Mesendoderm (in vitro differentiated cells): ENCODE measurements around the gene ADGRV1.

Experiments
- DNase-seq: peaks from one replicate; pipeline ENCODE4 v3.0.0; 2013
- H2AK5ac ChIP-seq: 2 replicates; pipeline ENCODE4 v1.6.1; 2013; ENCODE audit warnings: low read length, inconsistent platforms
- H2BK120ac ChIP-seq: 2 replicates; pipeline ENCODE4 v1.6.1; 2013; ENCODE audit warnings: low read depth, mild to moderate bottlenecking, low read length, moderate library complexity, mixed read lengths
- H2BK15ac ChIP-seq: replicated peaks from 2 replicates; pipeline ENCODE4 v1.6.1; 2013; ENCODE audit warnings: low read depth, mild to moderate bottlenecking, moderate library complexity
- H2BK5ac ChIP-seq: 2 replicates; pipeline ENCODE4 v1.6.1; 2013; ENCODE audit warnings: low read length, inconsistent platforms
- H3K18ac ChIP-seq: 2 replicates; pipeline ENCODE4 v1.6.1; 2013; ENCODE audit warnings: mild to moderate bottlenecking, low read length, mixed read lengths
- H3K23ac ChIP-seq: one replicate; pipeline ENCODE4 v1.6.1; 2013; ENCODE audit warnings: low read length
- H3K27ac ChIP-seq: 2 replicates; pipeline ENCODE4 v1.5.1; 2013; ENCODE audit warnings: low read depth, mild to moderate bottlenecking, inconsistent platforms, low read length, moderate library complexity
- H3K27me3 ChIP-seq: 2 replicates; pipeline ENCODE4 v1.6.1; 2013; ENCODE audit warnings: low read length, control low read depth, mild to moderate bottlenecking, inconsistent platforms; ENCODE audit not compliant: insufficient read depth, poor library complexity
- H3K36me3 ChIP-seq: 2 replicates; pipeline ENCODE4 v1.6.1; 2013; ENCODE audit warnings: low read length, inconsistent platforms; ENCODE audit not compliant: control insufficient read depth, insufficient read depth
- H3K4ac ChIP-seq: one replicate; pipeline ENCODE4 v1.6.1; 2013; ENCODE audit warnings: low read depth, mild to moderate bottlenecking, low read length, moderate library complexity
- H3K4me1 ChIP-seq: 2 replicates; pipeline ENCODE4 v1.6.1; 2013; ENCODE audit warnings: low read depth, low read length, inconsistent platforms; ENCODE audit not compliant: control insufficient read depth
- H3K4me2 ChIP-seq: 2 replicates; pipeline ENCODE4 v1.6.1; 2013; ENCODE audit warnings: low read length
- H3K4me3 ChIP-seq: 2 replicates; pipeline ENCODE4 v1.5.1; 2013; ENCODE audit warnings: mild to moderate bottlenecking, low read length
- H3K56ac ChIP-seq: one replicate; pipeline ENCODE4 v1.6.1; 2013; ENCODE audit warnings: low read length
- H3K79me1 ChIP-seq: 2 replicates; pipeline ENCODE4 v1.6.1; 2013; ENCODE audit warnings: low read length, inconsistent platforms
- H3K79me2 ChIP-seq: 2 replicates; pipeline ENCODE4 v1.6.1; 2013; ENCODE audit warnings: mild to moderate bottlenecking, low read length; ENCODE audit not compliant: control insufficient read depth, insufficient read depth
- H3K9ac ChIP-seq: 2 replicates; pipeline ENCODE4 v1.6.1; 2013; ENCODE audit warnings: low read length, inconsistent platforms
- H4K5ac ChIP-seq: one replicate; pipeline ENCODE4 v1.6.1; 2013; ENCODE audit warnings: low read length
- H4K8ac ChIP-seq: one replicate; pipeline ENCODE4 v1.6.1; 2013; ENCODE audit warnings: low read depth, mild to moderate bottlenecking, control low read depth, low read length, moderate library complexity
- WGBS: extraction: QIAGEN DNeasy Blood & Tissue Kit; methylation state at CpG from one replicate; pipeline ENCODE4 v1.1.7; 2013; ENCODE audit warnings: low lambda C conversion rate, missing lambda C conversion rate; ENCODE audit not compliant: insufficient coverage; ENCODE audit errors: extremely low coverage; 5-methylcytosine and 5-hydroxymethylcytosine counted together

ADGRV1 gene

GRCh38 chr5:90878549-90879196, 320.1 kb downstream of the ADGRV1 start:
- Histone ChIP-seq H3K56ac (no peak overlapping the region), H3K9ac (no peak overlapping the region), H3K27ac (no peak overlapping the region), H3K27me3 (no peaks in the 10 kb centered on the region), H3K4me3 (no peak overlapping the region), H2AK5ac (no peak overlapping the region), H3K79me2 (no peaks in the 10 kb centered on the region), H4K8ac (no peak overlapping the region), H3K4me1 (peaks cover 2% of the 10 kb centered on the region), H2BK15ac (no peak overlapping the region), H3K4me2 (no peak overlapping the region), H4K5ac (no peak overlapping the region), H2BK5ac (no peak overlapping the region), H3K18ac (no peak overlapping the region), H3K79me1 (no peaks in the 10 kb centered on the region), H2BK120ac (no peak overlapping the region), H3K36me3 (no peaks in the 10 kb centered on the region), H3K23ac (no peak overlapping the region), H3K4ac (no peak overlapping the region)
- DNase-seq, result no peak
- WGBS, result no CpG with 5 or more reads among the region's 3 CpGs

GRCh38 chr5:90881626-90882150, 323.1 kb downstream of the ADGRV1 start:
- H3K4me1 ChIP-seq, result no peaks in the 10 kb centered on the region
- DNase-seq, result no peak
- no peak overlapping the region for H2BK15ac ChIP-seq
- no peak overlapping the region for H2BK5ac ChIP-seq
- H4K8ac ChIP-seq, result no peak overlapping the region
- no peak overlapping the region for H2BK120ac ChIP-seq
- H3K23ac ChIP-seq, result no peak overlapping the region
- no peak overlapping the region for H3K4me2 ChIP-seq
- H3K18ac ChIP-seq, result no peak overlapping the region
- WGBS, result 100% methylated on average over 1 of the region's 3 CpGs
- H3K4me3 ChIP-seq, result no peak overlapping the region
- H4K5ac ChIP-seq, result no peak overlapping the region
- H3K79me1 ChIP-seq, result no peaks in the 10 kb centered on the region
- H2AK5ac ChIP-seq, result no peak overlapping the region
- H3K27me3 ChIP-seq, result no peaks in the 10 kb centered on the region
- no peaks in the 10 kb centered on the region for H3K36me3 ChIP-seq
- H3K9ac ChIP-seq, result no peak overlapping the region
- H3K79me2 ChIP-seq, result no peaks in the 10 kb centered on the region
- no peak overlapping the region for H3K4ac ChIP-seq
- H3K27ac ChIP-seq, result no peak overlapping the region
- no peak overlapping the region for H3K56ac ChIP-seq

- no peak for DNase-seq
- Histone ChIP-seq H3K4ac (no peak overlapping the region), H2AK5ac (no peak overlapping the region), H4K5ac (no peak overlapping the region), H4K8ac (no peak overlapping the region), H3K4me3 (no peak overlapping the region), H3K4me2 (no peak overlapping the region), H3K79me1 (no peaks in the 10 kb centered on the region), H3K36me3 (no peaks in the 10 kb centered on the region), H2BK5ac (no peak overlapping the region), H3K23ac (no peak overlapping the region), H3K4me1 (no peaks in the 10 kb centered on the region), H3K79me2 (no peaks in the 10 kb centered on the region), H3K18ac (no peak overlapping the region), H3K27me3 (no peaks in the 10 kb centered on the region), H3K56ac (no peak overlapping the region), H2BK120ac (no peak overlapping the region), H2BK15ac (no peak overlapping the region), H3K27ac (no peak overlapping the region), H3K9ac (no peak overlapping the region)
- 100% methylated on average over 1 of the region's 2 CpGs for WGBS
Measured at GRCh38 chr5:90882448-90882847, 323.9 kb downstream of the ADGRV1 start.

- Histone ChIP-seq H3K4me3 (no peak overlapping the region), H2AK5ac (no peak overlapping the region), H3K27me3 (no peaks in the 10 kb centered on the region), H3K9ac (no peak overlapping the region), H3K18ac (no peak overlapping the region), H3K79me2 (no peaks in the 10 kb centered on the region), H3K56ac (no peak overlapping the region), H2BK15ac (no peak overlapping the region), H3K4me1 (no peaks in the 10 kb centered on the region), H4K8ac (no peak overlapping the region), H4K5ac (no peak overlapping the region), H3K36me3 (no peaks in the 10 kb centered on the region), H3K4ac (no peak overlapping the region), H3K79me1 (no peaks in the 10 kb centered on the region), H3K4me2 (no peak overlapping the region), H3K23ac (no peak overlapping the region), H3K27ac (no peak overlapping the region), H2BK120ac (no peak overlapping the region), H2BK5ac (no peak overlapping the region)
- peak; percentile 19 for DNase-seq
- no CpG with 5 or more reads among the region's 1 CpG for WGBS
Measured at GRCh38 chr5:90885180-90885868, 326.7 kb downstream of the ADGRV1 start.

GRCh38 chr5:90886381-90886780, 327.8 kb downstream of the ADGRV1 start:
- no peak overlapping the region for H3K4me2 ChIP-seq
- no peak overlapping the region for H3K23ac ChIP-seq
- H3K18ac ChIP-seq, result no peak overlapping the region
- H3K9ac ChIP-seq, result no peak overlapping the region
- no peak overlapping the region for H2BK15ac ChIP-seq
- no peak for DNase-seq
- no peaks in the 10 kb centered on the region for H3K36me3 ChIP-seq
- H3K27me3 ChIP-seq, result no peaks in the 10 kb centered on the region
- H4K5ac ChIP-seq, result no peak overlapping the region
- no peaks in the 10 kb centered on the region for H3K79me2 ChIP-seq
- no peak overlapping the region for H3K4me3 ChIP-seq
- H3K4me1 ChIP-seq, result no peaks in the 10 kb centered on the region
- no peak overlapping the region for H2BK5ac ChIP-seq
- no peak overlapping the region for H2AK5ac ChIP-seq
- H3K56ac ChIP-seq, result no peak overlapping the region
- H3K4ac ChIP-seq, result no peak overlapping the region
- no peak overlapping the region for H4K8ac ChIP-seq
- H3K27ac ChIP-seq, result no peak overlapping the region
- H3K79me1 ChIP-seq, result no peaks in the 10 kb centered on the region
- 100% methylated on average over 3 of the region's 5 CpGs for WGBS
- H2BK120ac ChIP-seq, result no peak overlapping the region
